HG03135 (cell line): ENCODE measurements around the gene THRB.
"Not testable (repeated sequence)": the region's sequence is repeated elsewhere in the genome, so short reads cannot be mapped to it uniquely, and the experiment has no call there.

ENCODE experiments used
- ATAC-seq: cut with Tn5 transposase; IDR thresholded peaks from one replicate; pipeline ENCODE4 v1.9.1; 2021; ENCODE audit warnings: mild to moderate bottlenecking, moderate library complexity; ENCODE audit not compliant: unreplicated experiment

Gene THRB

GRCh38 chr3:24410860-24411259 lies 83.8 kb downstream of the THRB start:
- ATAC-seq: no peak

GRCh38 chr3:24407980-24408680 lies 86.5 kb downstream of the THRB start:
- no peak for ATAC-seq

GRCh38 chr3:24406900-24407299 lies 87.8 kb downstream of the THRB start:
- no peak for ATAC-seq

- no peak for ATAC-seq
Measured at GRCh38 chr3:24405057-24405456, 89.6 kb downstream of the THRB start.

- no peak for ATAC-seq
Measured at GRCh38 chr3:24401811-24402185, 92.9 kb downstream of the THRB start.

GRCh38 chr3:24401090-24401810 lies 93.4 kb downstream of the THRB start:
- ATAC-seq: no peak

- ATAC-seq: no peak
Measured at GRCh38 chr3:24400450-24400849, 94.2 kb downstream of the THRB start.

- ATAC-seq: no peak
Measured at GRCh38 chr3:24400015-24400414, 94.6 kb downstream of the THRB start.

- ATAC-seq: no peak
Measured at GRCh38 chr3:24399614-24400013, 95.0 kb downstream of the THRB start.

- not testable (repeated sequence) for ATAC-seq
Measured at GRCh38 chr3:24398712-24399111, 95.9 kb downstream of the THRB start.

GRCh38 chr3:24396338-24396737 lies 98.3 kb downstream of the THRB start:
- ATAC-seq: no peak

GRCh38 chr3:24394754-24395153 lies 99.9 kb downstream of the THRB start:
- ATAC-seq: no peak

- ATAC-seq: no peak
Measured at GRCh38 chr3:24393316-24393715, 101.3 kb downstream of the THRB start.

- ATAC-seq: no peak
Measured at GRCh38 chr3:24390169-24391130, 104.2 kb downstream of the THRB start.

GRCh38 chr3:24389108-24390090 lies 105.3 kb downstream of the THRB start:
- no peak for ATAC-seq

- ATAC-seq: no peak
Measured at GRCh38 chr3:24388611-24389010, 106.0 kb downstream of the THRB start.

GRCh38 chr3:24388159-24388558 lies 106.5 kb downstream of the THRB start:
- no peak for ATAC-seq

- no peak for ATAC-seq
Measured at GRCh38 chr3:24387493-24387892, 107.2 kb downstream of the THRB start.

GRCh38 chr3:24387000-24387399 lies 107.7 kb downstream of the THRB start:
- ATAC-seq: no peak

- no peak for ATAC-seq
Measured at GRCh38 chr3:24386458-24386857, 108.2 kb downstream of the THRB start.
